H1 (cell line): ENCODE measurements around the gene GPN2. TPM values are rescaled to one million over a fixed set of nuclear protein-coding genes. Genes with fewer than 3 reads are reported as not detected.

Experiments used
- CTCF ChIA-PET: fragments of 300-600 bp; sonication (Branson Sonifier 250); formaldehyde crosslinking; loops from one replicate; lab custom pipeline; 2021; ENCODE audit not compliant: partially characterized antibody; lab: Charles Lee
- POLR2A ChIA-PET: fragments of 300-600 bp; sonication (Branson Sonifier 250); formaldehyde crosslinking; loops from one replicate; lab custom pipeline; 2021; ENCODE audit warnings: inconsistent platforms; ENCODE audit not compliant: partially characterized antibody; lab: Charles Lee
- DNase-seq, 2 experiments: peaks; one replicate each; pipeline versions ENCODE4 v3.0.0 to v3.0.0-alpha.2; 2010 to 2022; ENCODE audit warnings: low spot score in 2 of 2, low read depth in 1 of 2, mixed read lengths in 1 of 2
- FAIRE-seq: peaks from 2 replicates; lab custom pipeline; 2011; peaks lifted over from hg19 to GRCh38; lab: Jason Lieb, UNC
- H2AFZ ChIP-seq: 2 replicates; pipeline ENCODE4 v1.8.1; 2012; ENCODE audit warnings: low read length, inconsistent platforms
- H2AK5ac ChIP-seq: 2 replicates; pipeline ENCODE4 v1.6.1; 2013; ENCODE audit warnings: low read depth, low read length
- H2BK120ac ChIP-seq: replicated peaks from 2 replicates; pipeline ENCODE3; 2013; ENCODE audit warnings: low read depth, low read length, inconsistent platforms
- H2BK12ac ChIP-seq: 2 replicates; pipeline ENCODE4 v1.6.1; 2013; ENCODE audit warnings: low read depth, low read length
- H2BK15ac ChIP-seq: 2 replicates; pipeline ENCODE4 v1.6.1; 2013; ENCODE audit warnings: low read length
- H2BK20ac ChIP-seq: 2 replicates; pipeline ENCODE4 v1.6.1; 2013; ENCODE audit warnings: low read length
- H2BK5ac ChIP-seq: 2 replicates; pipeline ENCODE4 v1.6.1; 2013; ENCODE audit warnings: low read depth, low read length
- H3K14ac ChIP-seq: 2 replicates; pipeline ENCODE4 v1.6.1; 2013; ENCODE audit warnings: inconsistent platforms; ENCODE audit not compliant: insufficient read length
- H3K18ac ChIP-seq: 2 replicates; pipeline ENCODE4 v1.6.1; 2013; ENCODE audit warnings: low read length; ENCODE audit errors: extremely low read depth
- H3K23ac ChIP-seq: 2 replicates; pipeline ENCODE4 v1.6.1; 2013; ENCODE audit warnings: inconsistent platforms; ENCODE audit not compliant: insufficient read length
- H3K23me2 ChIP-seq: 2 replicates; pipeline ENCODE4 v1.6.1; 2013; ENCODE audit warnings: low read depth, low read length
- H3K27ac ChIP-seq: 2 replicates; pipeline ENCODE4 v1.6.1; 2011; ENCODE audit warnings: low read depth, low read length, inconsistent platforms
- H3K27me3 ChIP-seq, 4 experiments: replicated peaks in 1 of 4; 1 replicate in 1 of 4; 2 replicates in 3 of 4; pipeline versions ENCODE4 v1.6.1 to v1.8.1; 2011 to 2013; ENCODE audit warnings: low read length in 3 of 4, mild to moderate bottlenecking in 3 of 4, inconsistent platforms in 2 of 4, mixed read lengths in 2 of 4, moderate library complexity in 1 of 4; ENCODE audit not compliant: control insufficient read depth in 3 of 4, insufficient read depth in 3 of 4; ENCODE audit errors: extremely low read depth in 1 of 4
- H3K36me3 ChIP-seq, 4 experiments: 2 replicates each; pipeline versions ENCODE4 v1.6.1 to v1.8.1; 2011 to 2013; ENCODE audit warnings: mild to moderate bottlenecking in 4 of 4, low read length in 3 of 4, moderate library complexity in 2 of 4, control low read depth in 1 of 4, inconsistent platforms in 1 of 4; ENCODE audit not compliant: insufficient read depth in 4 of 4, control insufficient read depth in 2 of 4
- H3K4ac ChIP-seq: replicated peaks from 2 replicates; pipeline ENCODE3; 2013; ENCODE audit warnings: low read length, low read depth, mixed read lengths, inconsistent platforms; ENCODE audit not compliant: insufficient read length
- H3K4me1 ChIP-seq, 4 experiments: replicated peaks in 1 of 4; 1 replicate in 1 of 4; 2 replicates in 3 of 4; pipeline versions ENCODE4 v1.6.1 to v1.8.1; 2011 to 2013; ENCODE audit warnings: low read length in 3 of 4, inconsistent platforms in 2 of 4, mixed read lengths in 1 of 4; ENCODE audit not compliant: insufficient read depth in 4 of 4, control insufficient read depth in 3 of 4
- H3K4me2 ChIP-seq, 2 experiments: 2 replicates each; pipeline versions ENCODE4 v1.6.1 to v1.8.1; 2011 to 2013; ENCODE audit warnings: low read depth in 2 of 2, low read length in 2 of 2, control low read depth in 1 of 2, inconsistent platforms in 1 of 2, mild to moderate bottlenecking in 1 of 2; ENCODE audit not compliant: insufficient read depth in 1 of 2
- H3K4me3 ChIP-seq, 4 experiments: fragments of 200-600, 300-600 bp in 1 of 4; sonication (generic), shearing (Covaris generic), sonication (Bioruptor Twin) in 1 of 4; 2 replicates each; pipeline versions ENCODE4 v1.5.1 to v1.8.1; 2011 to 2016; ENCODE audit warnings: low read length in 4 of 4, low read depth in 3 of 4, control low read depth in 2 of 4, inconsistent platforms in 2 of 4, mild to moderate bottlenecking in 2 of 4, mixed read lengths in 1 of 4, moderate library complexity in 1 of 4; ENCODE audit not compliant: insufficient read depth in 2 of 4; ENCODE audit errors: extremely low read depth in 1 of 4
- H3K56ac ChIP-seq: replicated peaks from 2 replicates; pipeline ENCODE3; 2013; ENCODE audit warnings: low read depth, mild to moderate bottlenecking, mixed read lengths, low read length, inconsistent platforms; ENCODE audit not compliant: insufficient read length
- H3K79me1 ChIP-seq: 2 replicates; pipeline ENCODE4 v1.6.1; 2013; ENCODE audit warnings: low read depth, low read length, control low read depth
- H3K79me2 ChIP-seq, 2 experiments: 2 replicates each; pipeline versions ENCODE4 v1.6.1 to v1.8.1; 2012 to 2013; ENCODE audit warnings: low read length in 2 of 2, mild to moderate bottlenecking in 2 of 2, inconsistent platforms in 1 of 2; ENCODE audit not compliant: insufficient read depth in 2 of 2, control insufficient read depth in 1 of 2
- H3K9ac ChIP-seq, 4 experiments: replicated peaks in 1 of 4; 1 replicate in 1 of 4; 2 replicates in 3 of 4; pipeline versions ENCODE4 v1.6.1 to v1.8.1; 2011 to 2013; ENCODE audit warnings: low read depth in 3 of 4, low read length in 3 of 4, control low read depth in 2 of 4, mild to moderate bottlenecking in 2 of 4, moderate library complexity in 2 of 4, inconsistent platforms in 1 of 4; ENCODE audit errors: extremely low read depth in 1 of 4
- H3K9me3 ChIP-seq, 2 experiments: 2 replicates each; pipeline versions ENCODE4 v1.6.1 to v1.8.1; 2012 to 2013; ENCODE audit warnings: mild to moderate bottlenecking in 2 of 2, moderate library complexity in 2 of 2, control low read depth in 1 of 2, inconsistent platforms in 1 of 2, low read depth in 1 of 2, low read length in 1 of 2, mixed read lengths in 1 of 2; ENCODE audit not compliant: insufficient read depth in 2 of 2
- H4K20me1 ChIP-seq, 2 experiments: replicated peaks in 1 of 2; 2 replicates each; pipeline versions ENCODE3 to v1.8.1; 2011 to 2013; ENCODE audit warnings: inconsistent platforms in 2 of 2, low read length in 2 of 2, mild to moderate bottlenecking in 1 of 2; ENCODE audit not compliant: insufficient read depth in 2 of 2, control insufficient read depth in 1 of 2
- H4K5ac ChIP-seq: 2 replicates; pipeline ENCODE4 v1.6.1; 2013; ENCODE audit warnings: low read length, low read depth, mixed read lengths, inconsistent platforms; ENCODE audit not compliant: insufficient read length
- H4K8ac ChIP-seq: 2 replicates; pipeline ENCODE4 v1.8.0; 2013; ENCODE audit warnings: mild to moderate bottlenecking, moderate library complexity, low read length, inconsistent platforms; ENCODE audit not compliant: insufficient read depth; ENCODE audit errors: extremely low read depth
- H4K91ac ChIP-seq: replicated peaks from 2 replicates; pipeline ENCODE3; 2013; ENCODE audit warnings: low read length, mixed read lengths, inconsistent platforms; ENCODE audit not compliant: insufficient read length
- SP4 ChIP-seq: IDR thresholded peaks from 2 replicates; pipeline ENCODE4 v1.6.1; 2012; ENCODE audit warnings: low read length, inconsistent platforms
- TBP ChIP-seq: IDR thresholded peaks from 2 replicates; pipeline ENCODE4 v1.6.1; 2011; ENCODE audit warnings: low read depth, low read length, improper control_type of control experiment
- WGBS, 2 experiments: shearing (Covaris generic) in 1 of 2; methylation state at CpG; one replicate each; pipeline versions ENCODE4 v1.1.6 to v1.1.7; 2013 to 2015; ENCODE audit warnings: low lambda C conversion rate in 2 of 2, mixed read lengths in 2 of 2, inconsistent platforms in 1 of 2, low coverage in 1 of 2, missing lambda C conversion rate in 1 of 2; ENCODE audit not compliant: insufficient replicate concordance in 2 of 2, insufficient coverage in 1 of 2, insufficient read length in 1 of 2; ENCODE audit errors: extremely low coverage in 1 of 2, missing lambda C conversion rate in 1 of 2; 5-methylcytosine and 5-hydroxymethylcytosine counted together
- polyA plus RNA-seq, 7 experiments: library from polyadenylated mRNA; depleted of rRNA in 3 of 7; stranded (reverse) in 5 of 7; unstranded in 2 of 7; fragments of >200 nt in 5 of 7; fragments of 200-250 nt in 2 of 7; gene quantifications; 1 replicate in 5 of 7; 2 replicates in 1 of 7; 4 replicates in 1 of 7; pipeline versions ENCODE4 v1.2.1 to v1.2.3, GENCODE V29; 2011 to 2013; ENCODE audit warnings: missing spikeins in 2 of 7, mixed read lengths in 2 of 7
- total RNA-seq: library from RNA; stranded (reverse); fragmentation: NEBNext Ultra II Directional; extraction: Animal tissue kit (Norgen Biotek cat#: 25700); gene quantifications from 2 replicates; pipeline ENCODE4 v1.2.1, GENCODE V29; 2021
- TF ChIP-seq, protein P1 (sequence below): IDR thresholded peaks from 2 replicates; pipeline ENCODE4 v1.6.1; 2012; ENCODE audit warnings: low read length, inconsistent platforms

Gene GPN2
- total and polyA plus RNA-seq, 2 of the 8 experiments (the other 6 are each of a cell fraction or from before 2014, with no cell fraction given), result 27.3 to 36.8 TPM

DNA sequence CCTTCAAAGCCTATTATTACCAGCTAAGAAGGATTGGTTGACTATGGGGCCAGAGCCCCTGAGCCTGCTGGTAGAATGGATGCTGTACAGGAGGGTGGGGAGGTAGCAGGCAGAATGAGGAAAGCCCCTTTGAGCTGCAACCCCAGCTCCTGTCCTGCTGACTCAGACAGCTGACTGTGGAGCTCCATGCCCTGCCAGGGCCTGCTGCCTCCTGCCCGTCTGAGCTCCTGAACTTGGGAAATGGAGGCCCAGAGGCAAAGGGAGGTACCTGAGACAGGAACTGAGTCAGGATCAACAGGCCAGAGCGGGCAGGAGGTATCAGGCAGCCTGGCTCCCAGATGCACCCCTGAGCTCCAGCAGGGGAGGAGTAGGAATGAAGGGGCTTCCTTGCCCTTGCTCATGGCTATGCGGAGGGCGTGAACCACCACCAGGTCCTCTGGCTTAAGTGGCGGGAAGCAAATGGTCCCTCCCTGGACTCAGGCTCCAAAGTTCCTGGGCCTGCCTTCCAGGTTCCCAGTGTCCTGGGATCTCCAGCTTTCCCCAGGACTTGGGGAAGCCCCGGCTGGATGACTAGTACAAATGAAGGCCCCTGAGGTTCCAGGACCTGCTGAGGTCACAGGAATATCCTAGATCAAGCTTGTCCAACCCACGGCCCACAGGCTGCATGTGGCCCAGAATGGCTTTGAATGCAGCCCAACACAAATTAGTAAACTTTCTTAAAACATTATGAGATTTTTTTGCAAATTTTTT is 31.0 kb downstream of the GPN2 start:
- Histone ChIP-seq H4K20me1 (peaks cover 0 to 3% of the 10 kb centered on the region in 2 experiments), H2BK120ac (no peak overlapping the region), H3K9ac (no peak overlapping the region), H4K8ac (no peak overlapping the region; the same call in 1 of the 2 replicates), H3K23me2 (peaks cover under 1% of the 10 kb centered on the region; the same call in 1 of the 2 replicates), H2AFZ (no peak overlapping the region), H2BK5ac (no peak overlapping the region), H3K23ac (no peak overlapping the region), H3K79me2 (no peaks in the 10 kb centered on the region), H4K91ac (no peak overlapping the region), H3K4me2 (no peak overlapping the region), H3K18ac (no peak overlapping the region), H3K27ac (no peak overlapping the region), H3K9me3 (no peaks in the 10 kb centered on the region)
- no peak for DNase-seq
- 85% methylated on average over 6 of the region's 7 CpGs; no CpG with 5 or more reads in 1 of the 2 experiments for WGBS, 2 experiments
- no peak for TF ChIP-seq SP4
- no peak for TF ChIP-seq TBP
- TF ChIP-seq, protein P1, sequence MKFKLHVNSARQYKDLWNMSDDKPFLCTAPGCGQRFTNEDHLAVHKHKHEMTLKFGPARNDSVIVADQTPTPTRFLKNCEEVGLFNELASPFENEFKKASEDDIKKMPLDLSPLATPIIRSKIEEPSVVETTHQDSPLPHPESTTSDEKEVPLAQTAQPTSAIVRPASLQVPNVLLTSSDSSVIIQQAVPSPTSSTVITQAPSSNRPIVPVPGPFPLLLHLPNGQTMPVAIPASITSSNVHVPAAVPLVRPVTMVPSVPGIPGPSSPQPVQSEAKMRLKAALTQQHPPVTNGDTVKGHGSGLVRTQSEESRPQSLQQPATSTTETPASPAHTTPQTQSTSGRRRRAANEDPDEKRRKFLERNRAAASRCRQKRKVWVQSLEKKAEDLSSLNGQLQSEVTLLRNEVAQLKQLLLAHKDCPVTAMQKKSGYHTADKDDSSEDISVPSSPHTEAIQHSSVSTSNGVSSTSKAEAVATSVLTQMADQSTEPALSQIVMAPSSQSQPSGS, result no peak
- TF ChIP-seq, all 59 proteins: peak for 0
- H3K36me3 ChIP-seq, result no peaks in the 10 kb centered on the region; a peak in 2 of 8 replicates
- H3K4ac ChIP-seq, result no peak overlapping the region
- peak overlapping the region; percentile 60; the same call in 1 of the 2 replicates for H2BK12ac ChIP-seq
- ChIA-PET CTCF (interaction anchor here (0.7 to 22.8 kb wide), 17 partner anchors 9 to 275 kb away, joined by 3 to 547 read pairs (median 6); partner anchors contain the start of genes GPATCH3 and GPN2), POLR2A (interaction anchor here (0.6 to 2.8 kb wide), 9 partner anchors 9 to 89 kb away, joined by 3 to 8 read pairs (median 3); partner anchors contain the start of gene PIGV)
- H2BK15ac ChIP-seq, result 0 out of 2 replicates have a peak overlapping the region, but pooled peaks have one; percentile 3
- no peak overlapping the region for H3K4me3 ChIP-seq
- no peak overlapping the region for H2AK5ac ChIP-seq
- peaks cover 4 to 9% (median 9%) of the 10 kb centered on the region in 4 experiments; a peak in 5 of 7 replicates for H3K27me3 ChIP-seq
- peaks cover 0 to 19% (median 15%) of the 10 kb centered on the region in 4 experiments; a peak in 6 of 7 replicates for H3K4me1 ChIP-seq
- no peak for FAIRE-seq
- H3K79me1 ChIP-seq, result no peaks in the 10 kb centered on the region
- H3K56ac ChIP-seq, result no peak overlapping the region
- H4K5ac ChIP-seq, result no peak overlapping the region
- H3K14ac ChIP-seq, result no peak overlapping the region
- H2BK20ac ChIP-seq, result no peak overlapping the region
